Measurements from ENCODE around the gene ZNF768.
"Not testable (repeated sequence)": the region's sequence is repeated elsewhere in the genome, so short reads cannot be mapped to it uniquely, and the experiment has no call there.

Gene ZNF768

DNA sequence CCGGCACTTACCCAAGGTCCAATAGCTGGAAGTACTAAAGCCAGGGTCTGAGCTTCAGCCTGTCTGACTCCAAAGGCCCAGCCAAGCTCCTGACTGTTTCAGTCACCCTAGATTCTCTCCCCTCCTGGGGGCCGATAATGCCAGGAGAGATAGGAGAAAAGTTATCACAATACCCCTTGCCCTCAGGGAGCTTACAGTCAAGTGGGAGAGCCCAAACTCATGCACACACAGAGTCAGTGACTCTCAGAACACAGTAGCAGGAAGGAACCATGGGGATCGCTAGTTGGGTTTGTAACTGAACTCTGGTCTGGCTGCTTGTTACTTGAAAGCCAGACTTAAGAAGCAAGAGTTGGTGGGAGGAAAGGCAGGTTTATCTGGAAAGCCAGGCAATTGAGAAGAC, 14.9 kb downstream of the ZNF768 start:
- no peak for DNase-seq (ENCODE audit: low read depth in 1 of 2, low spot score in 1 of 2)

- no peak for DNase-seq (ENCODE audit: low read depth in 1 of 2, low spot score in 1 of 2)
Observed at GRCh38 chr16:30510376-30510938, 15.9 kb downstream of the ZNF768 start.

DNA sequence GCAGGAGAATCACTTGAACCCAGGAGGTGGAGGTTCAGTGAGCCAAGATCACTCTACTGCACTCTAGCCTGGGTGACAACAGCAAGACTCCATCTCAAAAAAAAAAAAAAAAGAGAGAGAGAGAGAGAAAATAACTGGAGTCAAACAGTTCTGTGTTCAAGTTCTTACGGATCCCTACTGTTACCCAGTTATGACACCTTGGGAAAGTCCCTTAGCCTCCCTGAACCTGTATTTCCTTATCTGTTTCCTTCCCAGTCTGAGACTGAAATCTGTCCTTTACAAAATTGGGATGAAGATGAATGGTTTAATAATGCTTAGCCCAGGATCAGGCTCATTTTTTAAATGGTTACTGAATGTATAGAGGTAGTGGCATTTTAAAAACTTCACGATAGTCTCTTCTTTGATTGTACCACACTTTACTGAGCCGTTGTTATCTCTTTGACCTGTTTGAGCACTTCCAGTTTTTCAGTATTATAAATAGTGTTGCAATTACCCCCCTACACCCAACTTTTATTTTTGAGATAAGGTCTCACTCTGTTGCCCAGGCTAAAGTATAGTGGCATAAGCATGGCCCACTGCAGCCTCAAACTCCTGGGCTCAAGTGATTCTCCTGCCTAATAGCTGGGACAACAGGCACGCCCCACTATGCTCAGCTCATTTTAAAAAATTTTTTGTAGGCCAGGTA, 17.1 kb downstream of the ZNF768 start:
- DNase-seq (ENCODE audit: low read depth in 1 of 2, low spot score in 1 of 2) = no peak

DNA sequence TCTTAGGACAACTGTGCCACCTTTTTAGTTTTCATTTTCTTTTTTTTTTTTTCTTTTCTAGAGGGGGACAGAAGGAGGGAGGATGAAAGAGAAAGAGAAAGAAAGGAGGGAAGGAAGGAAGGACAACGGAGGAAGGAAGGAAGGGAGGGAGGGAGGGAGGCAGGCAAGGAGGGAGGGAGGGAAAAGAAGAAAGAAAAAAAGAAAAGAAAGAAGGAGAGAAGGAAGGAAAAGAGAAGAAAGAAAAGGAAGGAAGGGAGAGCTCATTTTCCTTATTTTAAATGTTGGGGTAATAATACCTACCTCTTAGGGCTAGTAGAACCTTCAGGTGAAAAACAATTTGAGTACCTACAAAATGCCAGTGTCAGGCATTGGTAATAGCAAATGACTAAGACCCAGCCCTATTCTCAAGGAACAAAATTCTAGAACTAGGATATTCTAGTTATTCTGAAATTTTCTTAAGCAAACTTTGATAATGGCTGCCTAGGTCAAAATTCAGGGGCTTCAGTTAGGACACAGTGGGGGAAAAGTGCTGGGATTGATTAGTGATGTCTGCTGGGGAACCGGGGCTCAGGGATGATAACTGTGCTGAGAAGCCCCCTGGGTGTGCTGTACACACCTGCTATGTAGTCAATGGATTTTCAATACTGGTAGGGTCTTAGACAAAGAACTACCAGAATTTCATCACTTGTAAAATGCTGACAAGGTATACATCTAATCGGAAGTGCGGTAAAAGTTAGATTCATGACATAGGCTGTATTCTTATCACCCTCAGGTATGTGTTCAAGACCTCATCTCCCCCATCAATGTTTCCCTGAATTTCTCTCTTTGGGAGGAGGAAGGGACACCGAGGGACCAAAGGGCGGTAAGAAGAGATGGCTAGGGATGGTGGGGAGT, 22.7 kb downstream of the ZNF768 start:
- no peak for DNase-seq (ENCODE audit: low read depth in 1 of 2, low spot score in 1 of 2)

DNA sequence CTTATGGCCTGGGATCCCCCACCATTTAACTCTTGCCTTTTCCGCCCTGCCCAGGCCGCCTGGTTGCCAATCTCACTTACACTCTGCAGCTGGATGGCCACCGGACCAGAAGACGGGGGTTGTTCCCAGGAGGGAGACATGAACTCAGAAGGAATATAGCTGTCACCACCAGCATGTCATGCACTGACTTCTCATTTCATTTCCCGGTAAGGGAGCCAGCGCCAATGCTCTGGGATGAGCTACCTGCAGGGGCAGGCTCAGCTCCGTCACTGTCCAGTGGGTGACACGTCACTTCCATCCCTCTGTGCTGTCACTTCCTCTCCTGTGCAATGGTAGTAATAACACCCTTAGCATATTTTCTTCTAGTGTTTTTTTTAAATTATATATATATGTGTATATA, 27.1 kb downstream of the ZNF768 start:
- no peak for DNase-seq (ENCODE audit: low read depth in 1 of 2, low spot score in 1 of 2)

DNA sequence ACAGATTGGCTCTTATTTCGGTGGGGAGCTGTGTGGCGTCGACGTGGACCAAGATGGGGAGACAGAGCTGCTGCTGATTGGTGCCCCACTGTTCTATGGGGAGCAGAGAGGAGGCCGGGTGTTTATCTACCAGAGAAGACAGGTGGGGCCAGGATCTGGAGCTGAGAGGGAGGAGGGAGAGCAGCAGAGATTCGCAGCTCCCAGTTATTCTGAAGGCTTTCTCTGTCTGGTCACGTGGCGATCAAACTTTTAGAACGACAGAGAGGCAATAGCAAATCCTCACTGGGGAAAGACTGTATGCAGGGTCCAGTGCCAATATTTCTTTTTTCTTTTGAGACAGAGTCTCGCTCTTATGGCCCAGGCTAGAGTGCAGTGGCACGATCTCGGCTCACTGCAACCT, 31.7 kb downstream of the ZNF768 start:
- no peak for DNase-seq (ENCODE audit: low read depth in 1 of 2, low spot score in 1 of 2)

DNA sequence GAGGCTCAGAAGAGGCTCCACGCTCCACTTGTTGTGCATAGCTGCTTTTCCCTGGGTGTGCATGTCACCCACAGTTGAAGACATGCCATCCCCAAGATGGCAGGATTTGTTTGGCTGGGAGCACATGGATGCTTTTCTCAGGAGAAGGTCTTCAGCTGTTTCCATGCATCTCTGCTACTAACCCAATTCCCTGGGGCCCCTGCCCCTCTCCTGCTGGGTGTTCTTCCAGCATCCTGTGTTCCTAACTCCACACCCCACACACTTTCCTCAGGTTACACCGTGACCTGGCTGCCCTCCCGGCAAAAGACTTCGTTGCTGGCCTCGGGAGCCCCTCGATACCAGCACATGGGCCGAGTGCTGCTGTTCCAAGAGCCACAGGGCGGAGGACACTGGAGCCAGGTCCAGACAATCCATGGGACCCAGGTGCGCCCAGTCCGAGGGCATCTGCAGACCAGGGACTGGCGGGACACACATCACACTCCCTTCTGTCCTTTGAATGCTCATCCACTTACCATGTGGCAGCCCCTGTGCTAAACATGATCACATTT, 32.4 kb downstream of the ZNF768 start:
- no peak for DNase-seq (ENCODE audit: low read depth in 1 of 2, low spot score in 1 of 2)

DNA sequence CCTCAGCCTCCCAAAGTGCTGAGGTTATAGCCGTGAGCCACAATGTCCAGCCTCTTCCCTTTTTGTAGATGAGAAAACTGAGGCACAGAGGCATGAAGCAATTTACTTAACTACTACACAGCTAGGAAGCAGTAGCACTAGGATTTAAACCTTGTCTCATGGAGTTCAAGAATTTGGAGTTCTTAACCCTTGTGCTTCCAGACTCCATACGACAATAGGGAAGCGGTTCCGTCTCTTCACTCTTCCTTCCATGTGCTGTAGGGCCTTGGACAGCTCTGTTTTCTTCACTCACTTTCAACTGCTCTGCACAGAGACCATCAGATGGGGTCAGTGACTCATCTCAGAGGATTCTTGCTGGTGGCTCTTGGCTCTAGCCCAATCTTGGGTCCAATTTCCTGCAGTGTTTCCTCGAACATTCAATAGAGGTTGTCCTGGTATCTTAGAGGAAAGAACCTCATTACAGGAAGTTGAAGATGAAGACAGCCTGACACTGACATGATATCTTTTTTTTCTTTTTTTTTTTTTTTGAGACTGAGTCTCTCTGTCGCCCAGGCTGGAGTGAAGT, 34.5 kb downstream of the ZNF768 start:
- DNase-seq (ENCODE audit: low read depth in 1 of 2, low spot score in 1 of 2) = no peak

GRCh38 chr16:30491229-30491628, 35.1 kb downstream of the ZNF768 start:
- DNase-seq (ENCODE audit: low read depth in 1 of 2, low spot score in 1 of 2) = no peak

- no peak for DNase-seq (ENCODE audit: low read depth in 1 of 2, low spot score in 1 of 2)
Observed at GRCh38 chr16:30490210-30490609, 36.2 kb downstream of the ZNF768 start.

GRCh38 chr16:30488764-30489605, 37.4 kb downstream of the ZNF768 start:
- no peak for DNase-seq (ENCODE audit: low read depth in 1 of 2, low spot score in 1 of 2)

DNA sequence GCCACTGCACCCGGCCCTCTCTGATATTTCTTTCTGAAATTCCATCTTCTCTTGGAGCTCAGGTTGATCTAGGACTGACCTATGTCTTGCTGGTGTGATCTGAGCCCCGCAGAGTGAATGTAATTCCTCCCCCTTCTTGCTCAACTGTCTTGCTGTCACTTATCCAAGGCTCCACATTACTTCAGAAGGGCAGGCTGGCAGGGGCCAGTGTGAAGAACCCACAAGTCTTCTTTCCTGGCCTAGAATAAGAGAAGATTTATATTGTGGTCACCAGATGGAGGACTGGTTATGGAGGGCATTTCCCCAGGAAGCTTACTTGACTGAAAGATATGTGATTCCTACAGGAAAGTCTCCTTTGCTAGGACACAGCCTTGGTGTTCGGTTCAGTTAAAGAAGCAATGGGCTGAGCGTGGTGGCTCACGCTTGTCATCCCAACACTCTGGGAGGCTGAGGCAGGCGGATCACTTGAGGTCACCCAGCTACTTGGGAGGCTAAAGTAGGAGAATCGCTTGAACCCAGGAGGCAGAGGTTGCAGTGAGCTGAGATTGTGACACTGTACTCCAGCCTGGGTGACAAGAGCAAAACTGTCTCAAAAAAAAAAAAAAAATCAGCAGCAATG, 40.4 kb downstream of the ZNF768 start:
- DNase-seq (ENCODE audit: low read depth in 1 of 2, low spot score in 1 of 2) = no peak

DNA sequence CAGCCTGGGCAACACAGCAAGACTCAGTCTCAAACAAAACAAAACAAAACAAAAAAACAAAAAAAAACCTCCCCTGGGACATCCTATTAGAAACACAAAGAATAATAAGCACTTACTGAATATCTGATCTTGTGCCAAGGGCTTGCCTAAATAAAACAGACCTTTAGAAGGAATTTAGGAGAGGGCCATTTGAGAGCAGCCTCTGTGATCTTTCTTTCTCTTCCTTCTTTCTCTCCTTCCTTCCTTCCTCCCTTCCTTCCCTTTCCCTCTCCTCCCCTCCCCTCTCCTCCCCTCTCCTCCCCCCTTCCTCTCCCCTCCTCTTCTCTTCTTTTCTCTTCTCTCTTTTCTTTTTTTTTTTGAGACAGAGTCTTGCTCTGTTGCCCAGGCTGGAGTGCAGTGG, 41.5 kb downstream of the ZNF768 start:
- no peak for DNase-seq (ENCODE audit: low read depth in 1 of 2, low spot score in 1 of 2)

GRCh38 chr16:30482366-30482765, 44.0 kb downstream of the ZNF768 start:
- DNase-seq (ENCODE audit: low read depth in 1 of 2, low spot score in 1 of 2) = no peak

DNA sequence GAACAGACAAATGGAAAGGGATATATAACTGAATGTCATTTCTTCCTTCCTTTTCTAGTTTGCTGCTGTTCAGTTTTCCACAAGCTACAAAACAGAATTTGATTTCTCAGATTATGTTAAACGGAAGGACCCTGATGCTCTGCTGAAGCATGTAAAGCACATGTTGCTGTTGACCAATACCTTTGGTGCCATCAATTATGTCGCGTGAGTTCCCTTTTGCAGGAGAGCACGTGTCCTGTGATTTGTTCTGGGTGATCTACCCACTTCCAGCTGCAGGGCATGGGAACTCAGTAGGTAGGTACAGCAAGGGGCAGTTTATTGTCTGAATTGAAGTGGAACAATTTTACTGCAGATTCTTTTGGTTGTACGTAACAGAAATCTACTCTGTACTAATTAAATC, 45.0 kb downstream of the ZNF768 start:
- no peak for DNase-seq (ENCODE audit: low read depth in 1 of 2, low spot score in 1 of 2)

GRCh38 chr16:30478766-30479478, 47.4 kb downstream of the ZNF768 start:
- DNase-seq (ENCODE audit: low read depth in 1 of 2, low spot score in 1 of 2) = no peak

- DNase-seq (ENCODE audit: low read depth in 1 of 2, low spot score in 1 of 2) = not testable (repeated sequence)
Observed at GRCh38 chr16:30477773-30478172, 48.6 kb downstream of the ZNF768 start.

DNA sequence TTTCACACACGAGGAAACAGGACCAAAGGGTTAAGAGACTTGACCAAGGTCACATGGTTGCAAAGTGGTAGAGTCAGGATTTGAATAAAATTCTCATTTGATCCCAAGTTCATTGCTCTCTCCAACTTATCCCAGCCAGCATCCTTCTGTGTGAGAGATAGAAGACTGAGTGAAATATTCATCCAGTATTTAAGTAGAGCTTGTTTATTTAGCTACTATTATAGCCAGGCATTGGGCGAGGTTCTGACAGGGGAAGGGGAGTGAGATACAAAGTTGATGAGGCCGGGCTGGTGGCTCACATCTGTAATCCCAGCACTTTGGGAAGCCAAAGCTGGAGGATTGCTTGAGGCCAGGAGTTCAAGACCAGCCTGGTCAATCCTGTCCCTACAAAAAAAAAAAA, 49.4 kb downstream of the ZNF768 start:
- DNase-seq (ENCODE audit: low read depth in 1 of 2, low spot score in 1 of 2) = no peak

DNA sequence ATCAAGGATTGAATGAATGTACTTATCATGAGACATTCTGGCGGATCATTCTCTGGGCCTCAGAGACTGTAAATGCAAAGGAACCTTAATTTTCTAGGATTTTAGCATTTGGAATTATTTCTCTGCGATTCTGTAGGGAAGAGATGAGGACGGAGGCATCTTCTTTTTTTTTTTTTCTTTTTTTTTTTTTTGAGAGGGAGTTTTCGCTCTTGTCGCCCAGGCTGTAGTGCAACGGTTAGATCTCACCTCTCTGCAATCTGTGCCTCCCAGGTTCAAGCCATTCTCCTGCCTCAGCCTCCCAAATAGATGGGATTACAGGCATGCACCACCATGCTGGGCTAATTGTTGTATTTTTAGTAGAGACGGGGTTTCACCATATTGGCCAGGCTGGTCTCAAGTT, 51.7 kb downstream of the ZNF768 start:
- DNase-seq (ENCODE audit: low read depth in 1 of 2, low spot score in 1 of 2) = no peak

GRCh38 chr16:30474074-30474452, 52.3 kb downstream of the ZNF768 start:
- DNase-seq (ENCODE audit: low read depth in 1 of 2, low spot score in 1 of 2) = no peak
